Stimulated activated CD4-positive, alpha-beta T cell treated with anti-CD3 and anti-CD28 coated beads, Interleukin-1b, Interleukin-23, amount 100 ng/mL, for 24 hours (primary cell): ENCODE data around the gene TNFAIP1.
"Not testable (repeated sequence)": the region's sequence is repeated elsewhere in the genome, so short reads cannot be mapped to it uniquely, and the experiment has no call there.

ENCODE experiments used
- DNase-seq, 4 experiments: peaks; one replicate each; pipeline ENCODE4 v3.0.0-alpha.2; 2020; ENCODE audit warnings: low read depth in 4 of 4, low spot score in 1 of 4

TNFAIP1 gene

DNA sequence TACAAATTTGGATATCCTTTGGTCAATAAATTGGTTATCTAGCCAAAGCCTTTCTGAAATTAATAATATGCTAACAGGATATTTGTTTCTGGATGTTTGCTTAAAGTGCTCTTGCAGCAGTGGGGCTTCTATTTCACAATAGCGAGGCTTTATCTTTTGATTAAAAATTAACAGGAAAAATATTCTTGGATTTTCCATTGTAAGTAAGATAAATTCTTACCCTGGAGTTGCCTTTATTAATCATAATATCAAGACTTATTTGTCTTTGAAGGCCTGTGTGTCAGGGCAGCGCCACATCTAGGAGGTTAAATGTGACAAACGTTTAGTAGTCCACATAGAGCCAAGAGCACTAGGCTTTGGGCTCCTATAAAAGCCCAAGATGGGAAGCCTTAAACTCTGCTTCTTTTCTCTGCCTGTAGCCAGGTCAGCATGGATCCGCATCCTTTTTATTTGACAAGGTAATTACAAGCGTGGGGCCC is 11.3 kb upstream of the TNFAIP1 start:
- DNase-seq: no peak

DNA sequence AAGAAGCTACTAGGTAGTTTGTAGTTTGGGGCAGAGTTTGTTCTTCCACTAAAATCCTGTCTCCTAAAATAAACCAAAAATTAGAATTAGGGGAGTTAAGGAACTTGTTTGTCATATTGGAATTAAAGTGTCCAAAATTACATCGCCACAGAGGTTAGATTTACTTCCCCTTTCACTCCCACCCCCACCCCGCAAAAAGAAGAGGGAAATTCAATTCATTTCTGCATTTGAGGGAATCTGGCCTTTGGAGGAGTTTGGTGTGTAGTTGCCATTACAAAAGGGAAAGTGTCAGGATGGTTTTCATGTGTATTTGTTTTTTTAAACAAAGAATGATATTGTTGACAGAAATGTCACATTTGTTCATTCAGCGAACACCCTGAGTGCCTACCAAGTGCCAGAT is 10.8 kb upstream of the TNFAIP1 start:
- DNase-seq: no peak

DNA sequence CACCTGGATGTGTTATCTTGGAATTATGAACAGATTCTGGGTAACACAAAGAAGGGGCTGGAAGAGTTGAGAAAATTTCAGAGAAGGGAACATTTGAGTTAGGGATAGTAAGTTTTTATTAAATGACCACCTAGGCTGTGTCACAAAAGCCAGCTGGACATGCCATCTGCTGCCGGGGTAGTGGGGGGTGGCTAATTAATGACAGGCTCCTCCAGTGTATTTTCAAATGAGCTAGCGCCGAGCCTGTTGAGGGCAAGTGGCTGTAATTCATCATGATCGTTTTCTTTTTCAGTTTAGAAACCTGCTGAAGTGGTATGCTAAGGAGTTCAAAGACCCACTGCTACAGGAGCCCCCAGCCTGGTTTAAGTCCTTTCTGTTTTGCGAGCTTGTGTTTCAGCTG is 10.3 kb upstream of the TNFAIP1 start:
- DNase-seq: no peak

DNA sequence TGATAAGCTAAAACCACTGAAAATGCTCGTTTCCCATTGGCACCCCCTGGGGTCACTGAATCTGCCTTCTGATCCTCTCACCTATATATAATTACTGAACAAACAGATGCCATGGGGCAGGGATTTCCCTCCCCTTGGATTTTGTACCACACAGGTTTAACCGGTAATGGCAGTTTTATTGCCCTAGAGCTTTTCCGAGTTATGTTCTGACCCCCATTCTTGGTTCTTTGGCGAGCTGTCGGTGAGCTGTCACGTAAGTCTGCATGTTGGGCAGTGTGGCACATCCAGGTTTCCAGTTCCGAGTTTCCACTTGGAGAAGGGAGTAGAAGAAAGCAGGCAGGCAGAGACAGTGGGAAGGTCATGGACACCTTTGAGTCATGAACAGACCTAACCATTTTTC is 9.4 kb upstream of the TNFAIP1 start:
- no peak for DNase-seq

DNA sequence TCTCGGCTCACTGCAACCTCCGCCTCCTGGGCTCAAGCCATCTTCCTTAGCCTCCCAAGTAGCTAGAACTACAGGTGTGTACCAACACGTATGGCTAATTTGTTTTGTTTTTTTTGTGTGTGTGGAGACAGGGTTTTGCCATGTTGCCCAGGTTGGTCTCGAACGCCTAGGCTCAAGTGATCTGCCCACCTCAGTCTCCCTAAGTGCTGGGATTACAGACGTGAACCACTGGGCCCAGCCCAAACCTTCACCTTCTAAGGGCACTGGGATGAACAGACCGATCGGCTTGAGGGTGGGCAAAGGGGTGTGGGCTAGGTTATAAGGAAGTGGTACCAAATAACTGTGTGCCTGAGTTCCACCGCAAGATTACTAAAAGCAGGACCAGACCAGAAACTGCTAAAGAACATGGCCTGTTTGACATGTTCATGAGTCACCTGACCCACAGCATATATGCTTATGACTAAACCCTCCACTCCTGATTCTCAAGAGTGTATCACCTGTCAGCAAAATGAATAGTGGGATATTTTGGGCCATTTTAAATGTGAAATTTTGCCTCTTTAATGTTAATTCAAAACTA is 8.4 kb upstream of the TNFAIP1 start:
- DNase-seq: no peak

DNA sequence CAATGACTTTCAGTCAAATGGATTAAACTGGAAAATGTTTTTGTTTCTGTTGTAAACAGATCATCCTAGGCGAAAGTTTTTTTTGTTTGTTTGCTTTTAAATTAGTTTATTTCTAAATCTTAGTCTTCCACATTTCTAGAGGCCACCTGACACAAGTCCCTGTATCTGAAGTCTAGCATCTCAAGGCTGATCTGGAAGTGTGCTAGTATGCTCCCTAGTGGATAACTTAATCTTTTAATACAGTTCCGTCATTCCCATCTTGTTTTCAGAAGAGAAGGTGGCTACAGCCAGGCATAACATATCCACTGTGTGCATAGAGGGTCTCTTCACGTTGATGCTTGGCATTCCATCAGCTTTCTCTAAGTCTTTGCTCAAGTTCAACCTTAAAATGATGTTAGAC is 7.9 kb upstream of the TNFAIP1 start:
- DNase-seq: no peak

DNA sequence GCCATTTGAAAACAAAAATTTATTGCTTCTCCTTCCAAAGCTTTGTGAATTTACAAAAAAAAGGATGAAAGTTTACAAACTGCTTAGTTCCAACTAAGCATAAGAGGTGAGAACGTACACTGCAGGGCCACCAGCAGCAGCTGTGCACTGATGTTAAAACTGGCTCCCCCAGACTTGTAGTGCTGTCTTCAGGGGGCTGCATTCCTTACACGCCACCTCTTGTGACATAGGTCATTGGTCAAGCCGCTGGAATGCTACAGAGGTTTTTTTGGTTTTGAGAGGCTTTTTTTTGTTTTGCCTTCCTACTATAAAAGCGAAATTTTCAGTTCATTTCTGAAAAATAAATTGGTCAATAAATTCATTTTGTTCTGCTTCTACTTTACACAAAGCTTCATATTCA is 7.2 kb upstream of the TNFAIP1 start:
- DNase-seq: no peak

DNA sequence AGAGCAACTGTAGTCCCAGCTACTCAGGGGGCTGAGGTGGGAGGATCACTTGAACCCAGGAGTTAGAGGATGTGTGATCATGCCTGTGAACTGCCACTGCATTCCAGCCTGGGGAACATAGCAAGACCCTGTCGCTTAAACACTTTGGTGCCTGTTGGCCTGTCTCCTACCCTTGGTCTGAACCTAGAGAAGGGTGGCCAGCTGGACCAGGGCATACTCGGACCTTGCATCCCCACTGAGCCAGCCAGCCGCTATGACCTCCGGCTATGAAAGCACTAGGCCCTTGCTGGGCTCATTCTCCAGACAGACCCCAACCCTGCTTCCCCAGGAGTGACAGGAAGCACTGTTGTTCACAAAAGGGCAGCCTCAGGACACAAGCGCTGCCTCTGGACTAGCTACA is 4.9 kb upstream of the TNFAIP1 start:
- DNase-seq: no peak

DNA sequence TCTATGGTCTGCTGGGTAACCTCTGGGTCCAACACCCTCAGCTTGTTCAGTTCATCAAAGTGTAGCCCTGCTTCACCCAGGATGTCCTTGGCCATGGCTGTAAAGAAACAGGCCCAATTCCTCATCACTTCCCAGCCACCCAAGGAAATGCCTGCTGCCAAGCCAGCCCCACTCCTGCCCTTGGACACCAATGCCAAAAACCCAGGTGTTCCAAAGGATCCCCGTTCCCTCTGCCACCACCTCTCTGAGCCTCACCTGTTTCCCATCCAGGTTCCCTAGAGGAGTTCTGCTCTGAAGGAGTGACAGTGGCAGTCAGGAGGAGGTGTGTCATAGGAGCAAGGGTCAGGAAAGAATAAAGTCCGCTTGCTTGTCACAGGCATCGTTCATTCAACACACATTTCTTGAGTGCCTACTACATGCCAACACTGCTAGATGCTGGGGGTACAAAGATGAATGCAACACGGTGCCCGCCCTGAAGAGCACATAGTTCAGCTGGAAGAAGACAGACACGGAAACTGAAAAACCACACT is 3.6 kb upstream of the TNFAIP1 start:
- DNase-seq: no peak

DNA sequence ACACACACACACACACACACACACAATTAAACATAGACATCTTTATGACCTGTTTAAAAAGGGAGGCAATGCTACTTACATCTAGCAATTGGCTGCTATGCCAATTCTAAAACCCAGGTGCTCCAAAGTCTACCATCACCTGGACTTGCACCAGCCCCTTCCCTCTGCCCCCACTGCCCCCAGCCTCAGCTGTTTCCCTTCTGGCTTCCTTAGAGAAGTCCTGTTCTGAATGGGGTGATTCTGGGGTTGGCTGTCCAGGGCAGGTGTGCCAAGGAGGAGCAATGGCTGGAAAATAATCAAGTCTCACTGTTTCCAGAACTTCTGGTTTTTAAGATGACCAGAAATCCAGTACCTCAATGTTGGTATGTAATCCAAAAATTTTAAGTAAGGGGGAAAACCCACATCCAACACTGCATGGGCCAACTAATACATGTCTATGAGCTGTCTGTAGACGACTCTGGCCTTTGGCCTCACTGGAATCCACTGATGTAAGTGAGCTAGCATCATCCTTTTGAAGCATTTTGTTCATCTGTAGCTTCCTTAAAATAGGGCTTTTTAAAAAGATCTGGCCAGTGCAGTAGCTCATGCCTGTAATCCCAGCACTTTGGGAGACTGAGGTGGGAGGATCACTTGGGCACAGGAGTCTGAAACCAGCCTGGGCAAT is 2.3 kb upstream of the TNFAIP1 start:
- no peak for DNase-seq

DNA sequence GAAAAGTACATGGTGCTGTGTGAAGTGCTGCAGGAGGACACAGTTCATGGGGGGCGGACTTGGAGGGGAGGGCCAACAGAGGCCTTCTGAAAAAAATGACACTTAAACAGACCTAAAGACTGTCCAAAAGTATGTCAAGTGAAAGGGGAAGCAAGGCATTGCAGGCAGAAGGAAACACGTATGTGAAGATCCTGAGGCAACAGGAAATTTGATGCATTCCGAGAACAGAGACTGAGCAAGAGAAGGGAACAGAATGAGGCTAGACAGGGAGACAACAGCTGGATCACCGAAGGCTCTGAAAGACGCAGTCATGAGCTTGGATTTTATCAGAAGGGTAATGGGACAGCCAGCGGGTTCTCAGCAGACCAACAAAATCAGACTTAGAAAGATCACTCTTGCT is 1.4 kb upstream of the TNFAIP1 start:
- no peak for DNase-seq

DNA sequence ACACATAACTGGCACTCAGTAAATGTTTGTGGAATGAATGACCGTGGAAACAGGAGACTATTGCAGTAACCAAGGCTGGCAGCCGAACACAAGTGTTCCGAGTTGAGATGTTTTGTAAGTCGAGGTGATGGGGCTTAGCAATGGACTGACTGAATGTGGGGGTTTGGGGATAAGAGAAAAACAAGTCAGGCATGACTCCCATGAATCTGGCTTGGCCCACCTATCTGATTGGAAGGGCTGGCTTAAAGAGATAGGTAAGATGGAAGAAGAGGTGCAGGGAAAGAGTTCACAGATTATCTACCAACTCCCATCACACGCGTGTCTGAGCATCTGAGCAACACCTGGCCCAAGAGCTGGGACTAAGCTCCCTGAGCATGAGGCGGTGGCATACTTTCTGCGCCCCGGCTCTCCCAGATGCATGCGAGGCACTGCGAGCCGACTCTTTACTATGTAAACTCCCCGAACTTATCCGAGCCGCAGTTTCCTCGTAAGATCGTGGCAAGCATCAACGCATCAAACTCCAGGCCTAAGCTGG is 828 bp upstream of the TNFAIP1 start:
- no peak for DNase-seq

DNA sequence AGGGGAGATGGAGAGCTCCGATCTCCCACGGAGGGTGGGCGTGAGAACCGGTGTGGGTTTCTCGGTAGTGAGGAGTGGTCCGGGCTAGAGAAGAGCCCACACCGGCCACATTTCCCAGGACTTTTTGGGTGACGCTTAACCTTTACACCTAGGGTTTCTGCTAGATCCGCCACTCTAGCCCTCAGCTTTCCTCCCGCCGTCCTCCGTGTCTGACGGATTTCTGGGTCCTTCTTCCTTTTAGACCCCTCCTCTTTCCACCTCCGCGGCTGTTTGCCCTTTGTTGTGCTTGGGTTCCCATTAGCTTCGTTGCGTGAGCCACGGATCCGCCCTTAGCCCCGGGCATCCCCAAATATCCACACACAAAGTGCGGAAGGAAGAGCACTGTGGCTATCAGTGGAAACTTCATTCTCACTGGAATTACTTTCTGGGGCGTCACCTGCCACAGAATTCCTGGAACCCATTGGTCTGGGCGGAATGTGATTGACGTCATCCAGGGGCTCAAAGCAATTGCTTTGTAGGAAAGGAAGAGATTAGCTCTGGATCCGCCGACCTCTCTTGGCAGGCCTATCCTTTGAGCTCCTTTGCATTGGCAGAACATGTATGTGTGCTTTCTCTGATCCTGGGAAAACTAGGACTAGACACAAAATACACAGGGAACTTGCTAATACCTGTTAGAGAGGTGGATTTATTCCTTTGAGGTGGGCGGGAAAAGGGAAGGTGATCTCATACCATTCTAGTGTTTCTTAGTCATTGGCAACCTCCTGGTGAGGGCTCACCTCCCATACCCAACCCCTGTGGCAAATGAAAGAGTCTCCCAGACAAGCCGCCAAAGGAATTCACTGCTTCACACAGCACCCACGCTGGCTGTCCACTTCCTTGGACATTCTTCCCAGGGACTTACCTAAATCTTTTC is 654 bp downstream of the TNFAIP1 start:
- DNase-seq: peak in 1 of 4 experiments; percentile 20

DNA sequence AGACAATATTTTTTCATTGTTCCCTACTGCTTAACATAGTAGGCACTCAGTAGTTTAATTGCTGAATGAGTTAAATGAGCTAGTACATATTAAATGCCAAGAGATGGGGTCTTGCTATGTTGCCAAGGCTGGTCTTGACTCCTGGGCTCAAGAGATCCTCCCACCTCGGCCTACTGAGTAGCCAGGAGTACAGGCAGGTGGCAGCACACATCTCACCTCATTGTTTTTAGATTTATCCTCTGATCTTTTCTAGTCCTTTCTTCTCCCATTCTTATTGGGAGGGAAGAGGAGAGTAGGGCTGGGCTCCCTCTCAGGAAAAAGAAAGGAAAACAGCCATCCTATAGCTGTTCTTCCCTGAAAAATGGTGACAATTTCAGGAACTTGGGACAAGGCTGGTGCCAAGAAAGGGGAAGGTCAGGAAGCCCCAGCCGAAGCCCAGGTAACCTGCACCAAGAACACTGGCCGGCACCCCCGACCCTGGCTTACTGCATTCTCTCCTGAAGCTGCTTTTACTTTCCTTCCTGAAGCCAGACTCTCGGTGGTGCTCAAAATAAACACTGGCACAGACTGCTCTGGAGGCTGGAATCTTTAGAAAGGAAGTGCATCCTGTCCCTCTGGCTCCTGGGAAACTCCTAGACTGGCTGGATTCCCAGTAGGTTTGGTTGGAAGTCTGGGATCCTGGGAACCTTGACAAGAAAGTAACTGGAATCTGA is 2.7 kb downstream of the TNFAIP1 start:
- no peak for DNase-seq

DNA sequence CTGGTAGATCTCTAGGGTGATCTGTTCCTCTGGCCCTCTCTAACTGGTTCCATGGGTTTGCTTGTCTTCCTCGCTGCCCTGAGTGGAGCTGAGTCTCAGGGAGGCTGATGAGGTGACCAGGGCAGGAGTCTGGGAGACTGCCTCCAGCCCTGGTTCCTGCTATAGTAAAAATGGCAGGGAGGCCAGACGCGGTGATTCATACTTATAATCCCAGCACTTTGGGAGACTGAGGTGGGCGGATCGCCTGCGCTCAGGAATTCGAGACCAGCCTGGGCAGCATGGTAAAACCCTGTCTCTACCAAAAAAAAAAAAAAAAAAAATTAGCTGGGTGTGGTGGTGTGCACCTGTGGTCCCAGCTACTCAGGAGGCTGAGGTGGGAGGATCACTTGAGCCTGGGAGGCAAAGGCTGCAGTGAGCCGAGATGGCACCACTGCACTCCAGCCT is 3.2 kb downstream of the TNFAIP1 start:
- DNase-seq: not testable (repeated sequence)

DNA sequence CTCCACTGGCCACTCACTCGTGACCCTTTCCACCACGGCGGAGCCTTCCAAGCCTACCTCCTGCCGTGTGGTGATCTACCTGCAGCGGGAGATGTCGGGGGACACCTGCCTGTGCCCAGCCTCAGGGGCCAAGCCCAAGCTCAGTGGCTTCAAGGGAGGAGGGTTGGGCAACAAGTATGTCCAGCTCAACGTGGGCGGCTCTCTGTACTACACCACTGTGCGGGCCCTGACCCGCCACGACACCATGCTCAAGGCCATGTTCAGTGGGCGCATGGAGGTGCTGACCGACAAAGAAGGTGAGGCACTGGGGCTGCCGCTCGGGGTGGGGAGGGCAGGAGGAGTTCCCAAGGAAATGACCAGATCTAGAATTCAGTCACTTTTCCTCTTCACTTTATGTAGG is 3.9 kb downstream of the TNFAIP1 start:
- no peak for DNase-seq

DNA sequence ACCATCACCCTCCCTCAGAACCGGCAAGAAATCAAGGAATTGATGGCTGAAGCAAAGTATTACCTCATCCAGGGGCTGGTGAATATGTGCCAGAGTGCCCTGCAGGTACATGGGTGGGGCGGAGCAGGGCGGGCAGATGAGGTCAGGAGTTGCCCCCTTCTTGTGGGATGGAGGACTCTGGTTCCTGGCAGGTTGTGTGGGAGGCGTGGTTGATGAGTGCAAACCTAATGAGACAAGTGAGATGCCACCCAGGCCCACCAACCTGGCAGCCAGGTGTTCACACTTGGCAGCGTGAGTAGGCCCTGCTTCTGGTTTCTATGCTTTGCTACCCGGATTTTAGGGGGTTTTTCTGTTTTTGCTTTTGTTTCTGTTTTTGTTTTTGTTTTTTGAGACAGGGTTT is 4.8 kb downstream of the TNFAIP1 start:
- DNase-seq: no peak

DNA sequence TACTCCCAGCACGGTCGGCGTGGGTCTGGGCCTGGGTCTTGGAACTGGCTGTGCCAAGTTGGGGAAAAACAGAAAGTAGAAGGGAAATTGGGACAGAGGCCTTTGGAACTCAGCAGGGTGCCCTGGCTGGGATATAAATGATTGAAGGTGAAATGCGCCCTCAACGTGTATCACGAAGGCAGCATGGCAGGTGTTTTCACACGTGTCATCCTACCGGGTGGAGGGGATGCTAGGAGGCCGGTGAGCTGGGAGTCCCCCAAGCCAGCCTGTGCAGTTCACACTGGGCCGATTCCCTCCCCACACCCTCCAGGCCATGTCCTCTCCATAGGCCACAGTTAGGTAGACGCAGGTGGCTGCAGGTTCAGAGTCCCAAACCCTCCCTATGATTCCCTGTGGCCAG is 6.0 kb downstream of the TNFAIP1 start:
- DNase-seq: no peak

DNA sequence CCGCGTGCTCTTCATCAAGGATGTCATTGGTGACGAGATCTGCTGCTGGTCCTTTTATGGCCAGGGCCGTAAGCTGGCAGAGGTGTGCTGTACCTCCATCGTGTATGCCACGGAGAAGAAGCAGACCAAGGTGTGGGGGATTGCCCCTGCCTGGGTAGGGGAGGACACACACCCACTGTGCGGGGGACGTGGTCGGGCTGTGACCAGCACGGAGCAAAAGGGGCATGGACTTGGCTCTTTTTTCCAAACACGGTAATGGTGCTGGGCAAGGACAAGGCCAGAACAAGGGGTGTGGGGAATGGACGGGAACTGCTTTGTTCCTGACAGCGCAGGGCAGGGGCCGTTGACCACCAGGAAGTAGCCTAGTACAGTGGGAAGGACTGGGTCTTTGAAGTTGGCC is 6.8 kb downstream of the TNFAIP1 start:
- DNase-seq: no peak

DNA sequence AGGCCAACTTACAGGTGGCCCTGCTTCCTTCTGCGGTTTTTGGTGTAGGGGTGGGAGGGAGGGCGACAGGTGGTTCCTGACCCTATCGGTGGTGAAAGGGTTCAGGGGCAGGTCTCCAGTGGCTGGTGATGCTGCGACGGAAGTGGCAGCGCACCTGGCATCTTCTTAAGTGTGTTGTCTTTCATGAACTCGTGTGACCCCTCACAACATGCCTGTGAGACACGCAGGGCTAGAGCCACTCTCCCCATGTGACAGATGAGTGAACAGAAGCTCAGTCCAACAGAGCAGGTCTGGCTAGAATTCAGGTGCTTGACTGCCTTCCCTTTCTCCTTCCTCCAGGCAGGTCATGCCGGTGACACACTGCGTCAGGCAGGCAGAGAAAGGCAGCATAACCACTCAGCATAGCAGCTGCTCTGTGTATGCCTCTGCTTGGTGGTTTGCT is 8.0 kb downstream of the TNFAIP1 start:
- DNase-seq: no peak

DNA sequence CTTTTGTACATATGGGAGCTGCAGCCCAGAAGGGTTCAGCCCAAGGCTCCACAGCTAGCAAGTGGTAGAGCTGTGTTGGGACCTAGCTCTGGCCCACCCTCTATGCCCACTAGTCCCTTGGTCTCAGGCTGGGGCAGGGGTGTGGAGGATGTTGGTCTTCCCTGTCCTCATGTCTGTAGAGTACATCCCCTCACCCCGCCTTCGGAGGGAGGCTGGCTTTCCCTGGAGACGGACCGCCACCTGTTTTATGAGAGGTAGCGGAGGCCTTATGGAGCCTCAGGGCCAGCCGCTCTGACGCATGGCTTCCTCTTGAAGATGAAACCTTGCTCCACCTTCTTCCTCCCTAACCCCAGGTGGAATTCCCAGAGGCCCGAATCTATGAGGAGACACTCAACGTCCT is 8.4 kb downstream of the TNFAIP1 start:
- DNase-seq: no peak
